Measurements from ENCODE around the gene ID1. TPM values are rescaled to one million over a fixed set of nuclear protein-coding genes. Genes with fewer than 3 reads are reported as not detected.

Gene ID1
- total and polyA plus RNA-seq, 2 experiments from 2014 or later: 221 to 479 TPM

GRCh38 chr20:31576751-31577150, 28.3 kb upstream of the ID1 start (continued):
- no peak for TF ChIP-seq ZNF114 (CRISPR knock-in tag; IDR thresholded peaks at IDR 0.05)
- TF ChIP-seq EZH2phosphoT487 (IDR thresholded peaks at IDR 0.05; ENCODE audit: unreplicated experiment): no peak
- TF ChIP-seq EZH2 (IDR thresholded peaks at IDR 0.05; ENCODE audit: low read depth, unreplicated experiment): no peak

- DNase-seq (ENCODE audit: low spot score) (no peak), ATAC-seq (no peak)
- Mint-ChIP-seq H3K27ac (no peak overlapping the region; the same call in 1 of the 2 replicates), H3K4me3 (no peak overlapping the region; the same call in 2 of the 3 replicates), H3K27me3 (ENCODE audit: insufficient read depth, low read depth, poor library complexity) (peaks cover 21% of the 10 kb centered on the region), H3K4me1 (peaks cover 50% of the 10 kb centered on the region), H3K36me3 (ENCODE audit: low read depth) (peaks cover 20% of the 10 kb centered on the region), H3K9me3 (peaks cover 12% of the 10 kb centered on the region)
- Histone ChIP-seq H3F3A (replicated peaks; ENCODE audit: low read depth) (peaks cover 25% of the 10 kb centered on the region), H3K79me2 (replicated peaks; ENCODE audit: insufficient read depth) (0 out of 2 replicates have a peak, but pooled peaks cover 4% of the 10 kb centered on the region), H2AFZ (no peak overlapping the region), H3K9me2 (ENCODE audit: insufficient read depth) (no peaks in the 10 kb centered on the region), H3K36me3 (ENCODE audit: insufficient read depth) (no peaks in the 10 kb centered on the region), H3K27ac (ENCODE audit: low read depth) (no peak overlapping the region), H3K4me3 (no peak overlapping the region), H3K27me3 (ENCODE audit: insufficient read depth) (no peaks in the 10 kb centered on the region), H3K4me1 (ENCODE audit: insufficient read depth) (peaks cover 55% of the 10 kb centered on the region), H3K4me2 (peak overlapping the region; percentile 60), H4K20me1 (replicated peaks; ENCODE audit: insufficient read depth) (no peaks in the 10 kb centered on the region)
- TF ChIP-seq ETS1 (IDR thresholded peaks at IDR 0.05) (no peak), ZNF331 (CRISPR knock-in tag; IDR thresholded peaks at IDR 0.05; ENCODE audit: low read depth) (no peak), CTCF (conservative IDR thresholded peaks at IDR 0.05; ENCODE audit: low read depth in 2 of 2) (no peak), EZH2 (IDR thresholded peaks at IDR 0.05; ENCODE audit: low read depth, unreplicated experiment) (no peak), CREB1 (CRISPR knock-in tag; IDR thresholded peaks at IDR 0.05; ENCODE audit: low read depth) (no peak), ZNF114 (CRISPR knock-in tag; IDR thresholded peaks at IDR 0.05) (no peak), REST (IDR thresholded peaks at IDR 0.05; ENCODE audit: unreplicated experiment) (no peak), STAT1 (IDR thresholded peaks at IDR 0.05; ENCODE audit: unreplicated experiment) (no peak)
Observed at GRCh38 chr20:31577194-31577593, 27.9 kb upstream of the ID1 start.
